Uterus (tissue), 2 donors: Measurements from ENCODE around the gene DMXL1.

Experiments
- CTCF ChIP-seq, 4 experiments: fragments of 200-600 bp in 2 of 4; fragments of 450-650 bp in 2 of 4; sonication (generic) in 2 of 4; IDR thresholded peaks; one replicate each; pipeline ENCODE4 v1.5.1; 2016 to 2019; ENCODE audit warnings: antibody characterized with exemption in 4 of 4, mild to moderate bottlenecking in 2 of 4, moderate library complexity in 1 of 4
- POLR2A ChIP-seq, 2 donors: fragments of 450-650 bp; IDR thresholded peaks; one replicate each; pipeline ENCODE4 v1.6.1; 2016; ENCODE audit warnings: antibody characterized with exemption in 2 of 2, mild to moderate bottlenecking in 1 of 2, moderate library complexity in 1 of 2

- TF ChIP-seq CTCF (IDR thresholded peaks at IDR 0.05): no peak
- no peak for TF ChIP-seq POLR2A (IDR thresholded peaks at IDR 0.05)
Observed at GRCh38 chr5:119275146-119275545, 204.3 kb downstream of the DMXL1 start.
